Nucleus accumbens (tissue), 56 donors: ENCODE measurements around the gene VEGFD.
A peak's percentile ranks its signal among the peaks of the same experiment; 100 is the strongest.
"Not testable (repeated sequence)": the region's sequence is repeated elsewhere in the genome, so short reads cannot be mapped to it uniquely, and the experiment has no call there.

Source experiments
- DNase-seq, 56 donors: peaks; one replicate each; lab custom pipeline; 2025; lab: John Stamatoyannopoulos, UW

The VEGFD gene

DNA sequence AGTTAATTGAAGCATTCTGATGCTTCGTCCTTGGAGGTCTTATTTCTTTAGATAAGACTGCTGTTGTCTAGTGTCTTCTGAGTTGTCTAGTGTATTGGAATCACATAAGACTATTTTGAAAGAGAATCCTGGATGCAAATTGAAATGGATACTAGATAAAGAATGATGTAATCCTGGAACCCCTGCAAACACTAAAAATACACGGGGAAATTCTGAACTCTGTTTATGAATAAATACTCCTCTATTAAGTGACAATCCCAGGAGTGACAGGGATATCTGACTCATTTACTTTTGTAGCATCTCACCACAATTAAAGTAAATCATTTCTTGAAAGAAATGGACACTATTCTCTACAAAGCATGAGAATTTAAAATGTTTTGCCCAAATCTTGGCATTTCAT is 69.7 kb downstream of the VEGFD start:
- DNase-seq, result no peak

DNA sequence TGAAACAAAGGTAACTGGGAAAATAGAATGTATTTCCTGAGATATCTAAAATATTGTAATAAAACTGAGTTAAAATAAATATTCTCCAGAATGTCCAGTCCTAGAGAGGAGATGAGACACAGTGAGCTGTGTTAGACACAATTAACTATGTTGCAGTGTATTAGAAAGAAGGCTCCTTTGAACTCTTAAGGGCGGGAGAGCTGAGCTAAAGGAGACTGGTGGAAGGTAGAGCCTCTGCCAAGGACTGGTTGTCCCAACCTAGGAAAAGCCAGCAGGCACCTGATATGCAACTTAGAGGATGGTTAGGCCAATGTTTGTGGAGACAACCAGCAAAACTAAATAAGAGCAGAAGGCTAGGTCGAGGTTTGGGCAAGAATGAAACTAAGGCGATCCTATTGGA is 73.1 kb downstream of the VEGFD start:
- DNase-seq, result no peak

DNA sequence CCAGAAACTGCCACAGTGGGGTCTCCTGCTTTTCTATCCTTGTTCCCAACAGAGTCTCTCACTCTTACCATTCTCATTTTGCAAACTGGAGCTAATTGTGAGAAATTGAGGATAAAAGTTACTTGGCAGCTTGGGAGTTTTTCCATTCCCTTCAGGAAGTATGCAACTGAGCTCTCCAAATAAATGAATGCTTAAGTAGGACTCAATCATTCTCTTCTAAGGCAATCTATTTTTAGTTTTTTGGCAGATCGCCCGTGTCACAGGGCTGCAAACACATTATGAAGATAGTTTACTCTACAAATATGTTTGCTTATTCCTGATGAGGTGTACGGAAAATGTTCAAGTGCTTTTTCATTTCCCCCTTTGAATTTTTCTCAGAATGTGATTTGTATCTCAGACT is 74.1 kb downstream of the VEGFD start:
- peak in 4 of 56 donors; percentile 3 to 19 (median 13) for DNase-seq

DNA sequence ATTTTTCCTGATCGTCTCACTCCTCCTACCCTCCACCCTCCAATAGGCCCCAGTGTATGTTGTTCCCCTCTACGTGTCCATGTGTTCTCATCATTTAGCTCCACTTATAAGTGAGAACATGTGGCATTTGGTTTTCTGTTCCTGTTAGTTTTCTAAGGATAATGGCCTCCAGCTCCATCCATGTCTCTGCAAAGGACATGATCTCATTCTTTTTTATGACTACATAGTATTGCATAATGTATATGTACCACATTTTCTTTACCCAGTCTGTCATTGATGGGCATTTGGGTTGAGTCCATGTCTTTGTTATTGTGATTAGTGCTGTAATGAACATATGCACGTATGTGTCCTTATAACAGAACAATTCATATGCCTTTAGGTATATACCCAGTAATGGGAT is 78.3 kb downstream of the VEGFD start:
- DNase-seq, result not testable (repeated sequence)

DNA sequence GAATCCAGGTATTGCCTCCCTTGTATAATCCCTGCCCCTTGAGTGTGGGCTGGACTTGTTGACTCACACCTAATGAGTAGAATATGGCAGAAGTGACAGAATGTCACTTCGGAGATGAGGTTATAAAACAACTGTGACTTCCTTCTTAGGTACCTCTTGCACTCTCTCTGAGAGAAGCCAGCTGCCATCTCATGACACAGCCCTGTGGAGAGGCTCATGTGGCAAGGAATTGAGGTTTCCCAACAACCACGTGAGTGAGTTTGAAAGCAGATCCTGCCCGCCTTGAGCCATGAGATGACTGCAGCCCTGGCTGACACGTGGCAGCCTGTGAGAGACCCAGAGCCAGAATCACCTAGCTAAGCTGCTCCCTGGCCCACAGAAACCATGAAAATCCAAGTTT is 82.3 kb downstream of the VEGFD start:
- DNase-seq, result peak in 1 of 56 donors; percentile 2

DNA sequence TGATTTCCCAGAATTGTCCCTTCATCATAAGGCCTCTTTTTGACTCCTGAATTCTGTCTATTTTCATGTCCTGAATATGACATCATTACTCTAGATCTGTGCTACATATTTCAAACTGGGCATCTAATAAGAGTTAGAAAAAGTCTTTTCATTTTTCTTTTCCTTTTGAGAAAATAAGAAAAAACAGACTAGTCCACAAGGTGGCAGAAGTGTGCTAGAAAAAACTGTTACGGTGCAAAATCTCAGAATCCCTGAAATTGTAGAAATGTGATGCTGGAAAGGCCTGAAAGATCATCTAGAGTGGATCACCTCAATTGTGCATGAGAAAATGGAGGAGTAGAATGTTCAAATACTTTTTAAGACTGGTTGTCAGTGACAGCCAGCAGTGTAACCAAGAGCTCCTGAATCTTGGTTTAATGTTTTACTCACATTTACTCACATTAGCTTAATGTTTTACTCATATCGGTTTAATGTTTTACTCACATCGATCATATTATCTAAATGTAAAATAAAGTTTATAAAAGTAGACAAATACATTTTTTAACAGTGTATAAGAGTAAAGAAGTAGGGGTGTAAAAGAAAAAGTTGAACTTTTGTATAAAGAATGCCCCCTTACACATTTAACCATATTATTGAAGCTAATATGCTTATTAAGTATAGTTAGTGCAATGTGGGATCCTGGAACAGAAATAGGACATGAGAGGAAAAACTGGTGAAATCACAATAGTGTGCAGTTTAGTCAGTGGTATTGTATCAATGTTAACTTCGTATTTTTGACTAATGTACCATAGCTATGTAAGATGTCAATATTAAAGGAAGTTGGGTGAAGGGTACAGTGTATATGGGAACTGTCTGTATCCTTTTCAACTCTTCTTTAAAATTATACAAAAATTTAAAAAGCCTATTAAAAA is 84.0 kb downstream of the VEGFD start:
- DNase-seq, result no peak

DNA sequence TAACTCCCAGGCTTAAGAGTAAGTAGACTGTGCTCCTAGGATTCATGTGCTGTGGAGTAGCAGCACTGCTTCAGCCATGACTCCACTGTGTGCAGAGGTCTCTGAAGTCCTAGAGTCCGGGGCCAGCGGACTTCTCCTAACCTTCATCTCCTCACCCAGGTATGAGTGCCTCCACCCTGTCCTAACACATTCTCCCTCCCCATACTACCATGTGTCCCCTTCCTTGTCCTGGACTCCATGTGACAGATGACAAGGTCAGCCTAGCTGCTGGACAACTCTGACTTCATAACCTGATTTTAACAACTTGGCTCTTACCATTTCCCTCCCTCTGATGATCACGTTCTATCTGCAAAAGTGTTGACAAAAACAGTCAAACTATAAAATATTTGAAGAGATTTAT is 85.4 kb downstream of the VEGFD start:
- DNase-seq, result no peak

DNA sequence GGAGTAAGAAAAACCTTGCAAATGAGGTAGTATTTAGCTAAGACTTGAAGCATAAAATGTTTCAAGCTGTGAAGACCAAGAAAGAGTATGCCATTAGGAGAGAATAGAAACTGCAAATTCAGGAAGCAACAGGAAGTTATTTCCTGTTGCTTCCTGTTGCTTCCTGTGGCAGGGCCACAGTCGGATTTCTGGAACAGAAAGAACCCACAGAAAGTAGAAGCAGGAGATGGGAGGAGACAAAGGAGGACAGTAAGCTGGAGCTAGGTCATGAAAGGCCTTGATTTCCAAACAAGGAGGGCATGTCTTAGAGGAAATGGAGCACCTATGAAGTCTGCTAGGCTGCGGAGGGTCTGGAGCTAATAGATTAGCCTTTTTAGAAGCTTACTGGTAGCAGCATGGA is 86.0 kb downstream of the VEGFD start:
- no peak for DNase-seq
